NCI-H2196 treated with DMSO at 0.1 percent for 48 hours (cell line): ENCODE data around the gene S100Z.
"Not testable (repeated sequence)": the region's sequence is repeated elsewhere in the genome, so short reads cannot be mapped to it uniquely, and the experiment has no call there.

ENCODE experiments used
- DNase-seq: peaks from one replicate; lab custom pipeline; 2025; ENCODE audit not compliant: unreplicated experiment; lab: John Stamatoyannopoulos, UW

S100Z gene

GRCh38 chr5:76822105-76822731 lies 27.6 kb upstream of the S100Z start:
- not testable (repeated sequence) for DNase-seq

- not testable (repeated sequence) for DNase-seq
Observed at GRCh38 chr5:76826416-76826815, 23.4 kb upstream of the S100Z start.

GRCh38 chr5:76831110-76831452 lies 18.7 kb upstream of the S100Z start:
- no peak for DNase-seq

- DNase-seq, result no peak
Observed at GRCh38 chr5:76836181-76836580, 13.6 kb upstream of the S100Z start.

GRCh38 chr5:76836585-76836984 lies 13.2 kb upstream of the S100Z start:
- no peak for DNase-seq

GRCh38 chr5:76838481-76839261 lies 11.1 kb upstream of the S100Z start:
- no peak for DNase-seq

GRCh38 chr5:76841361-76841760 lies 8.5 kb upstream of the S100Z start:
- no peak for DNase-seq

- DNase-seq, result no peak
Observed at GRCh38 chr5:76845890-76846289, 3.9 kb upstream of the S100Z start.

GRCh38 chr5:76850543-76851145 lies 830 bp downstream of the S100Z start:
- DNase-seq, result no peak

GRCh38 chr5:76851728-76852369 lies 2.0 kb downstream of the S100Z start:
- DNase-seq, result no peak

GRCh38 chr5:76852772-76853171 lies 3.0 kb downstream of the S100Z start:
- DNase-seq, result no peak

- DNase-seq, result not testable (repeated sequence)
Observed at GRCh38 chr5:76853741-76854140, 3.9 kb downstream of the S100Z start.

- no peak for DNase-seq
Observed at GRCh38 chr5:76854644-76855043, 4.8 kb downstream of the S100Z start.

GRCh38 chr5:76855501-76855900 lies 5.7 kb downstream of the S100Z start:
- not testable (repeated sequence) for DNase-seq

- no peak for DNase-seq
Observed at GRCh38 chr5:76855961-76856360, 6.1 kb downstream of the S100Z start.

- not testable (repeated sequence) for DNase-seq
Observed at GRCh38 chr5:76856800-76857199, 7.0 kb downstream of the S100Z start.

GRCh38 chr5:76859591-76860247 lies 9.9 kb downstream of the S100Z start:
- no peak for DNase-seq

GRCh38 chr5:76861612-76862011 lies 11.8 kb downstream of the S100Z start:
- no peak for DNase-seq

- DNase-seq, result no peak
Observed at GRCh38 chr5:76863001-76863400, 13.2 kb downstream of the S100Z start.

GRCh38 chr5:76866503-76866902 lies 16.7 kb downstream of the S100Z start:
- DNase-seq, result no peak

- no peak for DNase-seq
Observed at GRCh38 chr5:76867038-76867437, 17.2 kb downstream of the S100Z start.
